OCI-LY7 (cell line): ENCODE measurements around the gene BHMT2. TPM values are rescaled to one million over a fixed set of nuclear protein-coding genes. Genes with fewer than 3 reads are reported as not detected.

Experiments
- BruUV-seq: library from RNA; stranded (reverse); fragments of 400-500 nt; replicated peaks from 2 replicates; lab custom pipeline; 2021; lab: Mats Ljungman, UMichigan
- CTCF ChIA-PET: fragments of 300-600 bp; sonication (Branson Sonifier 250); formaldehyde crosslinking; loops from one replicate; lab custom pipeline; 2022; ENCODE audit warnings: antibody characterized with exemption; ENCODE audit not compliant: unreplicated experiment; lab: Charles Lee
- POLR2A ChIA-PET: fragments of 300-600 bp; sonication (Branson Sonifier 250); formaldehyde crosslinking; loops from one replicate; lab custom pipeline; 2022; ENCODE audit warnings: antibody characterized with exemption; lab: Charles Lee
- DNase-seq: peaks from one replicate; pipeline ENCODE4 v3.0.0-alpha.2; 2015; ENCODE audit warnings: low spot score
- H2AFZ ChIP-seq: fragments of 200-600 bp; sonication (generic), shearing (Covaris generic); 2 replicates; pipeline ENCODE4 v1.6.1; 2014; ENCODE audit warnings: mild to moderate bottlenecking, antibody characterized with exemption, low read length, moderate library complexity
- H3K27ac ChIP-seq: fragments of 200-600 bp; sonication (generic); 2 replicates; pipeline ENCODE4 v1.5.1; 2014; ENCODE audit warnings: mixed run types, low read depth, mild to moderate bottlenecking, moderate library complexity, low read length, inconsistent platforms; ENCODE audit not compliant: poor library complexity, severe bottlenecking
- H3K36me3 ChIP-seq: fragments of 200-600 bp; sonication (generic); 2 replicates; pipeline ENCODE4 v1.6.1; 2014; ENCODE audit warnings: mild to moderate bottlenecking, antibody characterized with exemption, low read length, moderate library complexity, mixed read lengths; ENCODE audit not compliant: insufficient read depth
- H3K4me1 ChIP-seq: fragments of 200-600 bp; sonication (generic); 2 replicates; pipeline ENCODE4 v1.5.1; 2014; ENCODE audit warnings: mild to moderate bottlenecking, low read length; ENCODE audit not compliant: insufficient read depth, poor library complexity, severe bottlenecking
- H3K4me2 ChIP-seq: fragments of 200-600 bp; sonication (generic); 2 replicates; pipeline ENCODE4 v1.6.1; 2014; ENCODE audit warnings: mild to moderate bottlenecking, low read length
- H3K4me3 ChIP-seq: fragments of 200-600 bp; sonication (generic); 2 replicates; pipeline ENCODE4 v1.5.1; 2014; ENCODE audit warnings: mild to moderate bottlenecking, low read depth, low read length; ENCODE audit not compliant: poor library complexity, severe bottlenecking
- H3K79me2 ChIP-seq: fragments of 200-600 bp; sonication (generic); 2 replicates; pipeline ENCODE4 v1.6.1; 2016; ENCODE audit warnings: low read depth, mild to moderate bottlenecking, low read length, moderate library complexity, mixed read lengths; ENCODE audit not compliant: insufficient read depth
- H3K9me2 ChIP-seq: fragments of 200-600 bp; sonication (generic); 2 replicates; pipeline ENCODE4 v1.6.1; 2016; ENCODE audit warnings: mild to moderate bottlenecking, low read length, mixed read lengths; ENCODE audit not compliant: insufficient read depth
- H3K9me3 ChIP-seq: fragments of 200-600 bp; sonication (generic); 2 replicates; pipeline ENCODE4 v1.6.1; 2014; ENCODE audit warnings: mild to moderate bottlenecking, mixed run types, low read length, mixed read lengths
- H4K20me1 ChIP-seq: fragments of 200-600 bp; sonication (generic); 2 replicates; pipeline ENCODE4 v1.6.1; 2014; ENCODE audit warnings: mild to moderate bottlenecking, antibody characterized with exemption, low read length, moderate library complexity, mixed read lengths; ENCODE audit not compliant: insufficient read depth
- EZH2phosphoT487 ChIP-seq: fragments of 200-600 bp; sonication (generic); IDR thresholded peaks from 2 replicates; pipeline ENCODE4 v1.6.1; 2018; ENCODE audit warnings: low read depth, borderline replicate concordance, mild to moderate bottlenecking, mixed run types, antibody characterized with exemption, low read length, moderate library complexity, mixed read lengths
- intact Hi-C: fragments of 100-400 bp; cut with micrococcal nuclease; formaldehyde crosslinking; loops from one replicate; pipeline ENCODE4 v1.10.0; 2022; ENCODE audit not compliant: unreplicated experiment
- total RNA-seq, 2 experiments: library from RNA; depleted of rRNA in 1 of 2; stranded (reverse); fragments of >200 nt in 1 of 2; shearing (Covaris generic) in 1 of 2; gene quantifications; 2 replicates each; pipeline ENCODE4 v1.2.3, GENCODE V29; 2014 to 2022
- TF ChIP-seq, protein P1 (sequence below): fragments of 200-600 bp; sonication (generic); conservative IDR thresholded peaks from 2 replicates; pipeline ENCODE4 v1.5.1; 2014; ENCODE audit warnings: mild to moderate bottlenecking, antibody characterized with exemption, low read length, moderate library complexity, mixed read lengths

BHMT2 gene
- total RNA-seq, 2 experiments from 2014 or later: not detected

DNA sequence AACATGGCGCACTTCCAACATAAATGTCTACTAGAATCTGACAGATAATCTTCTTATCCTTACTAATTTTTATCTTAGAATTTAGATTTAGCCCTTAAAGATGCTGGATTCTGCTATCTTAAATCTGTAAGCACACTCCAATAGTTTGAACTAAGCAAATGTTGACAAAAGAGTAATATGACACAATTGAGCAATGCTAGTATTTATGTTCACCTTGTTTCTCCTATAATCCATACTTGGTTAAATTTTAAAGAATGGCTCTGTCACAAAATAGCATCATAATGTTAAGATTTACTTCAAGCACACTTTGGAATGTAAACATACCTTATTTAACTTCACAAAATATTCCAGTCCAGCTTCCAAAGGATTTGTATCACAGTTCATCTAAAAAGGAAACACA, 45.6 kb upstream of the BHMT2 start:
- Histone ChIP-seq H3K36me3 (no peaks in the 10 kb centered on the region), H3K4me3 (no peak overlapping the region), H4K20me1 (no peaks in the 10 kb centered on the region), H3K27ac (no peak overlapping the region), H3K9me3 (no peaks in the 10 kb centered on the region), H3K4me1 (no peaks in the 10 kb centered on the region), H3K4me2 (no peak overlapping the region), H2AFZ (no peak overlapping the region), H3K79me2 (no peaks in the 10 kb centered on the region), H3K9me2 (no peaks in the 10 kb centered on the region)
- TF ChIP-seq EZH2phosphoT487: no peak
- TF ChIP-seq, protein P1, sequence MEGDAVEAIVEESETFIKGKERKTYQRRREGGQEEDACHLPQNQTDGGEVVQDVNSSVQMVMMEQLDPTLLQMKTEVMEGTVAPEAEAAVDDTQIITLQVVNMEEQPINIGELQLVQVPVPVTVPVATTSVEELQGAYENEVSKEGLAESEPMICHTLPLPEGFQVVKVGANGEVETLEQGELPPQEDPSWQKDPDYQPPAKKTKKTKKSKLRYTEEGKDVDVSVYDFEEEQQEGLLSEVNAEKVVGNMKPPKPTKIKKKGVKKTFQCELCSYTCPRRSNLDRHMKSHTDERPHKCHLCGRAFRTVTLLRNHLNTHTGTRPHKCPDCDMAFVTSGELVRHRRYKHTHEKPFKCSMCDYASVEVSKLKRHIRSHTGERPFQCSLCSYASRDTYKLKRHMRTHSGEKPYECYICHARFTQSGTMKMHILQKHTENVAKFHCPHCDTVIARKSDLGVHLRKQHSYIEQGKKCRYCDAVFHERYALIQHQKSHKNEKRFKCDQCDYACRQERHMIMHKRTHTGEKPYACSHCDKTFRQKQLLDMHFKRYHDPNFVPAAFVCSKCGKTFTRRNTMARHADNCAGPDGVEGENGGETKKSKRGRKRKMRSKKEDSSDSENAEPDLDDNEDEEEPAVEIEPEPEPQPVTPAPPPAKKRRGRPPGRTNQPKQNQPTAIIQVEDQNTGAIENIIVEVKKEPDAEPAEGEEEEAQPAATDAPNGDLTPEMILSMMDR: no peak
- intact Hi-C loops: no loop called here
- ChIA-PET POLR2A (interaction anchor here (1.1 kb wide), 1 partner anchor 108 kb away, joined by 3 read pairs; no protein-coding TSS in a partner anchor), CTCF (interaction anchor here (0.6 kb wide), 1 partner anchor 1387 kb away, joined by 3 read pairs; no protein-coding TSS in a partner anchor)
- no peak for DNase-seq
- BruUV-seq: no TSS peak

DNA sequence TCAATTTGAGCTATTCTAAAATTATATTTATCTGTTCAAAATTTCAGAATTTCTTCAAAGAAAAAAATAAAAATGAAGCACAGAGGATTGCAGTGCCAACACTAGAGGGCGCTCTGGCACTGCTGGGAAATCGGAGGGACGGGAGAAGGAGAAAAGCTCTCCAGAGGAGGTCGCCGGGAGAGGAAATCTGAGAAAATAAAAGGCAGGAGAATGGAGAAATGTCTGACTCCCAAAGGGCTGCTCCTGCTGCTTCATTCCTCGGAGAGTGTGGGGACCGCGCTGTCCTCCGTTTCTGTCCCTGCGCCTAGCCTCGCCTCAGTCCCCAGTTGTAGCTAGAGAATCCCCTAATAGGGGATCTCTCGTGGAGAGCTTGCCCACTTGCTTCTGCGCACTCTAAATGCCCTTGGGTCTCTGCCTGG, 44.5 kb upstream of the BHMT2 start:
- intact Hi-C loops: loop anchor here (1.0 kb wide), 2 partner anchors 108 to 438 kb away; no protein-coding TSS in a partner anchor
- H3K79me2 ChIP-seq: no peaks in the 10 kb centered on the region
- POLR2A ChIA-PET: interaction anchor here (0.8 to 1.0 kb wide), 3 partner anchors 8 to 108 kb away, joined by 3 to 5 read pairs (median 3); no protein-coding TSS in a partner anchor
- peak overlapping the region; percentile 12; the same call in 1 of the 2 replicates for H3K4me2 ChIP-seq
- DNase-seq: peak; percentile 59
- H3K9me3 ChIP-seq: no peaks in the 10 kb centered on the region
- H4K20me1 ChIP-seq: no peaks in the 10 kb centered on the region
- no peak overlapping the region for H3K4me3 ChIP-seq
- H3K4me1 ChIP-seq: no peaks in the 10 kb centered on the region
- CTCF ChIA-PET: interaction anchor here (0.7 to 1.2 kb wide), 3 partner anchors 101 to 440 kb away, joined by 3 to 9 read pairs (median 5); no protein-coding TSS in a partner anchor
- TF ChIP-seq, protein P1: peak; percentile 100
- no peak for TF ChIP-seq EZH2phosphoT487
- H2AFZ ChIP-seq: no peak overlapping the region
- H3K27ac ChIP-seq: no peak overlapping the region
- no TSS peak for BruUV-seq
- no peaks in the 10 kb centered on the region for H3K36me3 ChIP-seq
- H3K9me2 ChIP-seq: no peaks in the 10 kb centered on the region

DNA sequence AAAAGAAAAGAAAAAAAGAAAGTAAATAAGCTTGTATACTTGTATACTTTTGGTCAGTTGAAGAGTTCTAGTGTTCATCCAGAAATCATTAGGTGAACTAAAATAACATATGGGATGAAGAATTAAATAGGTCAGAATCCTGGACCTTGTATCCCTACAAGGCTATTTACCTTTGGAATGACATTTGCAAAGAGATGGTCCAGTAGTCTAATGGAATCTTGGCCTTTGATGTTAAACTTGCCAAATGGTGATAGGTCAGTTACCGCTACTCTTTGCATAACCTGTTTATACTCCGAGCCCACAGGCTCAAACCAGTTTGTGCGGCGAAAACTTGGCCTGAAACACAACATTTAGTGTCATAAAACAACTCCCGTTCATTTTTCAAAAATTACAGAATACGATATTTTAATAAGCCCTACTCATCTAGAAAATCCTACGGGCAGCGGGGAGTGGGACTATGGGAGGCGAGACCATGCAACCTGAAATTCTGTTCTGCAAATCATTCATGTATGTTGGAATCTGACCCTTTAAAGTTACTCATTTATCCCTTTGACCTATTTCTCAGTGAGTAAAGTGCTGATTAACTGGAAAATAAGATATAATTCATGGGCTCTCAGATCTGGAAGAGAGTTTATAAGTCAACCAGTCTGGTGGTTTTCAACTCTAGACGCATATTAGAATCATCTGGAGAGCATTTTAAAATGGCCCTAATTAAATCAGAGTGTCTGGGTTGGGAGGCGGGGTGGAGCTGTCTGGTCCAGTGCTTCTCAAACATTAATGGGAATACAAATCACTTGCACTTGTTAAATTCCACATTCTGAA, 38.7 kb upstream of the BHMT2 start:
- no peaks in the 10 kb centered on the region for H3K79me2 ChIP-seq
- CTCF ChIA-PET: no interaction called here
- no peaks in the 10 kb centered on the region for H3K9me3 ChIP-seq
- intact Hi-C loops: no loop called here
- no peak overlapping the region for H2AFZ ChIP-seq
- H3K4me3 ChIP-seq: no peak overlapping the region
- no peaks in the 10 kb centered on the region for H3K9me2 ChIP-seq
- POLR2A ChIA-PET: interaction anchor here (0.6 kb wide), 2 partner anchors 125 to 326 kb away, joined by 3 read pairs; no protein-coding TSS in a partner anchor
- H3K4me1 ChIP-seq: no peaks in the 10 kb centered on the region
- BruUV-seq: no TSS peak
- no peak for TF ChIP-seq EZH2phosphoT487
- TF ChIP-seq, protein P1: no peak
- no peaks in the 10 kb centered on the region for H4K20me1 ChIP-seq
- no peak overlapping the region for H3K27ac ChIP-seq
- DNase-seq: no peak
- no peak overlapping the region for H3K4me2 ChIP-seq
- H3K36me3 ChIP-seq: no peaks in the 10 kb centered on the region
